ENCODE data around the gene SH3D21.

SH3D21 gene

GRCh38 chr1:36330940-36331339 lies 24.8 kb downstream of the SH3D21 start:
- no peak for DNase-seq

GRCh38 chr1:36337830-36338229 lies 31.7 kb downstream of the SH3D21 start:
- no peak for DNase-seq

GRCh38 chr1:36339215-36339614 lies 33.0 kb downstream of the SH3D21 start:
- no peak for DNase-seq

GRCh38 chr1:36339615-36340014 lies 33.4 kb downstream of the SH3D21 start:
- DNase-seq = no peak

- no peak for DNase-seq
These were observed 35.6 kb downstream of the SH3D21 start for GRCh38 chr1:36341626-36342320.

- DNase-seq = peak; percentile 54 to 57
These were observed 36.4 kb downstream of the SH3D21 start for GRCh38 chr1:36342426-36343185.

GRCh38 chr1:36343651-36344394 lies 37.7 kb downstream of the SH3D21 start:
- no peak for DNase-seq

GRCh38 chr1:36344395-36344680 lies 38.2 kb downstream of the SH3D21 start:
- no peak for DNase-seq

GRCh38 chr1:36345353-36345752 lies 39.2 kb downstream of the SH3D21 start:
- no peak for DNase-seq

GRCh38 chr1:36346741-36347370 lies 40.7 kb downstream of the SH3D21 start:
- DNase-seq = no peak

GRCh38 chr1:36349241-36349671 lies 43.1 kb downstream of the SH3D21 start:
- DNase-seq = no peak

GRCh38 chr1:36349839-36350238 lies 43.7 kb downstream of the SH3D21 start:
- DNase-seq = no peak

- peak; percentile 44 to 46 for DNase-seq
These were observed 44.6 kb downstream of the SH3D21 start for GRCh38 chr1:36350659-36351226.

GRCh38 chr1:36351227-36351977 lies 45.2 kb downstream of the SH3D21 start:
- no peak for DNase-seq

GRCh38 chr1:36352125-36352909 lies 46.1 kb downstream of the SH3D21 start:
- no peak for DNase-seq

GRCh38 chr1:36352910-36353878 lies 47.0 kb downstream of the SH3D21 start:
- no peak for DNase-seq

GRCh38 chr1:36354486-36354885 lies 48.3 kb downstream of the SH3D21 start:
- no peak for DNase-seq

GRCh38 chr1:36355811-36356210 lies 49.6 kb downstream of the SH3D21 start:
- no peak for DNase-seq

- DNase-seq = no peak
These were observed 52.4 kb downstream of the SH3D21 start for GRCh38 chr1:36358514-36359084.

- no peak for DNase-seq
These were observed 53.2 kb downstream of the SH3D21 start for GRCh38 chr1:36359383-36359782.
